HG02642 (cell line): Measurements from ENCODE around the gene MMS22L.

Source experiments
- ATAC-seq: cut with Tn5 transposase; IDR thresholded peaks from one replicate; pipeline ENCODE4 v1.9.1; 2021; ENCODE audit warnings: mild to moderate bottlenecking; ENCODE audit not compliant: unreplicated experiment, poor library complexity

Gene MMS22L

GRCh38 chr6:97147421-97147820, 135.6 kb downstream of the MMS22L start:
- ATAC-seq: no peak

GRCh38 chr6:97145691-97146090, 137.3 kb downstream of the MMS22L start:
- no peak for ATAC-seq

GRCh38 chr6:97141756-97142155, 141.3 kb downstream of the MMS22L start:
- no peak for ATAC-seq

- no peak for ATAC-seq
Observed at GRCh38 chr6:97138581-97138980, 144.4 kb downstream of the MMS22L start.

GRCh38 chr6:97136626-97137358, 146.2 kb downstream of the MMS22L start:
- no peak for ATAC-seq

GRCh38 chr6:97133067-97133466, 149.9 kb downstream of the MMS22L start:
- no peak for ATAC-seq

GRCh38 chr6:97129106-97129505, 153.9 kb downstream of the MMS22L start:
- no peak for ATAC-seq

GRCh38 chr6:97128507-97128906, 154.5 kb downstream of the MMS22L start:
- no peak for ATAC-seq

GRCh38 chr6:97123652-97124051, 159.4 kb downstream of the MMS22L start:
- no peak for ATAC-seq

- no peak for ATAC-seq
Observed at GRCh38 chr6:97123112-97123511, 159.9 kb downstream of the MMS22L start.

- ATAC-seq: no peak
Observed at GRCh38 chr6:97120511-97120910, 162.5 kb downstream of the MMS22L start.

- ATAC-seq: no peak
Observed at GRCh38 chr6:97114645-97115044, 168.4 kb downstream of the MMS22L start.

GRCh38 chr6:97113170-97113569, 169.8 kb downstream of the MMS22L start:
- no peak for ATAC-seq

GRCh38 chr6:97111243-97111642, 171.8 kb downstream of the MMS22L start:
- no peak for ATAC-seq

- no peak for ATAC-seq
Observed at GRCh38 chr6:97110626-97111025, 172.4 kb downstream of the MMS22L start.

GRCh38 chr6:97110149-97110548, 172.9 kb downstream of the MMS22L start:
- no peak for ATAC-seq

- no peak for ATAC-seq
Observed at GRCh38 chr6:97109444-97109843, 173.6 kb downstream of the MMS22L start.

GRCh38 chr6:97102145-97102790, 180.7 kb downstream of the MMS22L start:
- no peak for ATAC-seq

- no peak for ATAC-seq
Observed at GRCh38 chr6:97100696-97101095, 182.3 kb downstream of the MMS22L start.

GRCh38 chr6:97097068-97098047, 185.7 kb downstream of the MMS22L start:
- no peak for ATAC-seq

GRCh38 chr6:97095311-97095850, 187.6 kb downstream of the MMS22L start:
- ATAC-seq: no peak
